Type B pancreatic cell (in vitro differentiated cells): ENCODE measurements around the gene CPTP. TPM values are rescaled to one million over a fixed set of nuclear protein-coding genes. Genes with fewer than 3 reads are reported as not detected.

Experiments
- DNase-seq: peaks from one replicate; pipeline ENCODE4 v3.0.0; 2021; ENCODE audit warnings: mixed read lengths; ENCODE audit not compliant: unreplicated experiment; ENCODE audit errors: extremely low spot score
- H3K27ac Mint-ChIP-seq: 2 replicates; pipeline ENCODE4 v1.8.0; 2021; ENCODE audit warnings: mild to moderate bottlenecking, mixed read lengths
- H3K27me3 Mint-ChIP-seq: 2 replicates; pipeline ENCODE4 v1.8.0; 2021; ENCODE audit warnings: mixed read lengths
- H3K36me3 Mint-ChIP-seq: 2 replicates; pipeline ENCODE4 v1.8.0; 2021; ENCODE audit warnings: mixed read lengths
- H3K4me1 Mint-ChIP-seq: one replicate; pipeline ENCODE4 v1.8.0; 2021; ENCODE audit warnings: mixed read lengths; ENCODE audit not compliant: unreplicated experiment
- H3K4me3 Mint-ChIP-seq: 2 replicates; pipeline ENCODE4 v1.8.0; 2021; ENCODE audit warnings: mild to moderate bottlenecking, mixed read lengths
- H3K9me3 Mint-ChIP-seq: 2 replicates; pipeline ENCODE4 v1.8.0; 2021; ENCODE audit warnings: mixed read lengths
- total RNA-seq: library from RNA; stranded (reverse); gene quantifications from 2 replicates; pipeline ENCODE4 v1.2.1, GENCODE V29; 2021; ENCODE audit warnings: low replicate concordance
- TF ChIP-seq, protein P1 (sequence below): fragments of 200-600 bp; sonication (generic); conservative IDR thresholded peaks from 2 replicates; pipeline ENCODE4 v1.5.0; 2021; ENCODE audit warnings: antibody characterized with exemption, mild to moderate bottlenecking

Gene CPTP
- total RNA-seq, 1 donor from 2014 or later = 24.2 TPM

- Mint-ChIP-seq H3K4me1 (no peaks in the 10 kb centered on the region), H3K4me3 (no peak overlapping the region), H3K27ac (no peak overlapping the region), H3K9me3 (no peaks in the 10 kb centered on the region), H3K27me3 (no peaks in the 10 kb centered on the region), H3K36me3 (no peaks in the 10 kb centered on the region)
- DNase-seq = no peak
- TF ChIP-seq, protein P1, sequence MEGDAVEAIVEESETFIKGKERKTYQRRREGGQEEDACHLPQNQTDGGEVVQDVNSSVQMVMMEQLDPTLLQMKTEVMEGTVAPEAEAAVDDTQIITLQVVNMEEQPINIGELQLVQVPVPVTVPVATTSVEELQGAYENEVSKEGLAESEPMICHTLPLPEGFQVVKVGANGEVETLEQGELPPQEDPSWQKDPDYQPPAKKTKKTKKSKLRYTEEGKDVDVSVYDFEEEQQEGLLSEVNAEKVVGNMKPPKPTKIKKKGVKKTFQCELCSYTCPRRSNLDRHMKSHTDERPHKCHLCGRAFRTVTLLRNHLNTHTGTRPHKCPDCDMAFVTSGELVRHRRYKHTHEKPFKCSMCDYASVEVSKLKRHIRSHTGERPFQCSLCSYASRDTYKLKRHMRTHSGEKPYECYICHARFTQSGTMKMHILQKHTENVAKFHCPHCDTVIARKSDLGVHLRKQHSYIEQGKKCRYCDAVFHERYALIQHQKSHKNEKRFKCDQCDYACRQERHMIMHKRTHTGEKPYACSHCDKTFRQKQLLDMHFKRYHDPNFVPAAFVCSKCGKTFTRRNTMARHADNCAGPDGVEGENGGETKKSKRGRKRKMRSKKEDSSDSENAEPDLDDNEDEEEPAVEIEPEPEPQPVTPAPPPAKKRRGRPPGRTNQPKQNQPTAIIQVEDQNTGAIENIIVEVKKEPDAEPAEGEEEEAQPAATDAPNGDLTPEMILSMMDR = no peak
Observed at GRCh38 chr1:1332031-1332755, 7.6 kb downstream of the CPTP start.

- H3K36me3 Mint-ChIP-seq = no peaks in the 10 kb centered on the region
- TF ChIP-seq, protein P1 = no peak
- H3K4me1 Mint-ChIP-seq = no peaks in the 10 kb centered on the region
- no peak overlapping the region for H3K4me3 Mint-ChIP-seq
- no peak for DNase-seq
- H3K27ac Mint-ChIP-seq = no peak overlapping the region
- no peaks in the 10 kb centered on the region for H3K27me3 Mint-ChIP-seq
- no peaks in the 10 kb centered on the region for H3K9me3 Mint-ChIP-seq
Observed at GRCh38 chr1:1332774-1333480, 8.3 kb downstream of the CPTP start.

DNA sequence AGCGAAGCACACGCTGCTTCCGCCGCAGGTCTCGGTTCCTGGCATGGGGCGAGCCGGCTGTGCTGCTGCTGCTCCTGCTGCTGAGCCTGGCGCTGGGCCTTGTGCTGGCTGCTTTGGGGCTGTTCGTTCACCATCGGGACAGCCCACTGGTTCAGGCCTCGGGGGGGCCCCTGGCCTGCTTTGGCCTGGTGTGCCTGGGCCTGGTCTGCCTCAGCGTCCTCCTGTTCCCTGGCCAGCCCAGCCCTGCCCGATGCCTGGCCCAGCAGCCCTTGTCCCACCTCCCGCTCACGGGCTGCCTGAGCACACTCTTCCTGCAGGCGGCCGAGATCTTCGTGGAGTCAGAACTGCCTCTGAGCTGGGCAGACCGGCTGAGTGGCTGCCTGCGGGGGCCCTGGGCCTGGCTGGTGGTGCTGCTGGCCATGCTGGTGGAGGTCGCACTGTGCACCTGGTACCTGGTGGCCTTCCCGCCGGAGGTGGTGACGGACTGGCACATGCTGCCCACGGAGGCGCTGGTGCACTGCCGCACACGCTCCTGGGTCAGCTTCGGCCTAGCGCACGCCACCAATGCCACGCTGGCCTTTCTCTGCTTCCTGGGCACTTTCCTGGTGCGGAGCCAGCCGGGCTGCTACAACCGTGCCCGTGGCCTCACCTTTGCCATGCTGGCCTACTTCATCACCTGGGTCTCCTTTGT lies 9.1 kb downstream of the CPTP start:
- Mint-ChIP-seq H3K36me3 (no peaks in the 10 kb centered on the region), H3K4me1 (no peaks in the 10 kb centered on the region), H3K27ac (no peak overlapping the region), H3K9me3 (no peaks in the 10 kb centered on the region), H3K4me3 (no peak overlapping the region), H3K27me3 (no peaks in the 10 kb centered on the region)
- TF ChIP-seq, protein P1 = no peak
- no peak for DNase-seq

- TF ChIP-seq, protein P1 = no peak
- Mint-ChIP-seq H3K27ac (no peak overlapping the region), H3K27me3 (no peaks in the 10 kb centered on the region), H3K4me3 (no peak overlapping the region), H3K4me1 (no peaks in the 10 kb centered on the region), H3K36me3 (no peaks in the 10 kb centered on the region), H3K9me3 (no peaks in the 10 kb centered on the region)
- no peak for DNase-seq
Observed at GRCh38 chr1:1334835-1335234, 10.2 kb downstream of the CPTP start.

GRCh38 chr1:1335283-1335682 lies 10.7 kb downstream of the CPTP start:
- H3K9me3 Mint-ChIP-seq = no peaks in the 10 kb centered on the region

More at GRCh38 chr1:1335283-1335682, 10.7 kb downstream of the CPTP start:
- DNase-seq = no peak
- Mint-ChIP-seq H3K4me3 (no peak overlapping the region), H3K27me3 (no peaks in the 10 kb centered on the region), H3K27ac (no peak overlapping the region), H3K4me1 (no peaks in the 10 kb centered on the region), H3K36me3 (no peaks in the 10 kb centered on the region)
- TF ChIP-seq, protein P1 = no peak
